BLaER1 treated with 17β-estradiol and CSF1 and Interleukin-3, amounts not matched to agents 10 nM and 100 nM (cell line): ENCODE data around the gene ZNF174.

Experiments
- H3K27ac ChIP-seq, 11 experiments: shearing (Covaris generic); formaldehyde crosslinking; 2 replicates each; pipeline ENCODE4 v1.8.1; 2022
- H3K27me3 ChIP-seq, 11 experiments: shearing (Covaris generic); formaldehyde crosslinking; 2 replicates each; pipeline ENCODE4 v1.8.1; 2022
- H3K36me3 ChIP-seq, 11 experiments: shearing (Covaris generic); formaldehyde crosslinking; 2 replicates each; pipeline ENCODE4 v1.8.1; 2022
- H3K4me1 ChIP-seq, 10 experiments: shearing (Covaris generic); formaldehyde crosslinking; 2 replicates each; pipeline ENCODE4 v1.8.1; 2022
- H3K4me2 ChIP-seq, 11 experiments: shearing (Covaris generic); formaldehyde crosslinking; 2 replicates each; pipeline ENCODE4 v1.8.1; 2022
- H3K4me3 ChIP-seq, 10 experiments: shearing (Covaris generic); formaldehyde crosslinking; 2 replicates each; pipeline ENCODE4 v1.8.1; 2022
- H3K9ac ChIP-seq, 11 experiments: shearing (Covaris generic); formaldehyde crosslinking; 2 replicates each; pipeline ENCODE4 v1.8.1; 2022
- H3K9me3 ChIP-seq, 11 experiments: shearing (Covaris generic); formaldehyde crosslinking; replicated peaks in 1 of 11; 2 replicates each; pipeline ENCODE4 v1.8.1; 2022
- H4K20me1 ChIP-seq, 11 experiments: shearing (Covaris generic); formaldehyde crosslinking; 2 replicates each; pipeline ENCODE4 v1.8.1; 2022
- Cebpa-rat ChIP-seq, 11 experiments: shearing (Covaris generic); IDR thresholded peaks; 2 replicates each; pipeline ENCODE4 v1.8.1; 2022

ZNF174 gene

DNA sequence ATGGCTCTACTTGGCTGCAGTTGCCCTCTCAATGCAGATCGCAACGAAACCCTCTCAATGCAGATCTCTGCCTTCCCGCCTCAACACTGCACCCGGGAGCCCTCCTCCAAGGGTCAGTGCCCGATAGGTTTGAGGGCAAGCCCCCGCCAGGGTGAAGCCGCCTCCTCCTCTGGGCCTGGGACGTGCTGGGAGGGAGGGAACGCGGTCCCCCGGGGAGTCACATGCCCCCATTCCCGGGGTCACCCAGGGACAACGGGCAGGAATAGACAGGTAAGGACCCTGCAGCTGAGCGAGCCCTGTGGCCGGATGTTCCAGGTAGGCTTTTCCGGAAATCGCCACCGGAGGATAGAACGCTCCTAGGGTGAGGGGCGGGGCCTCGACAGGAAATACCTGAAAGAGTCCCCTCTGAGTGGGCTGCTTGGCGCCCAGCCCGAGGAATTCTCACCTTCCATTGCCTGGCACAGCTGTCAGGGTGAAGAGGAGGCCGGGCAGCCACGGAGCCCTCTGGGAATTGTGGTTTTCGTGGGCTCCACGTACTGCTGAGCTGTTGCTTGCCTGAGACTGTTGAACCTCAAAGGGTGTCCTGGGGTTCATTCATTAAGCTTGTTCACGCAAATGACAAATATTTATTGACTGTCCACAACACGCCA is 12.8 kb downstream of the ZNF174 start:
- H4K20me1 ChIP-seq, result no peaks in the 10 kb centered on the region
- peak overlapping the region in 3 of 10 experiments; percentile 25 to 29 (median 28); a peak in 1 of 20 replicates for H3K4me3 ChIP-seq
- H3K36me3 ChIP-seq, result peaks cover 28 to 53% (median 46%) of the 10 kb centered on the region in 11 experiments
- TF ChIP-seq Cebpa-rat (IDR thresholded peaks at IDR 0.05), result no peak
- H3K27ac ChIP-seq, result no peak overlapping the region
- H3K27me3 ChIP-seq, result no peaks in the 10 kb centered on the region
- H3K9ac ChIP-seq, result no peak overlapping the region
- H3K4me1 ChIP-seq, result peaks cover 0 to 6% (median 0%) of the 10 kb centered on the region in 10 experiments; a peak in 2 of 20 replicates
- H3K4me2 ChIP-seq, result 0 out of 22 replicates have a peak overlapping the region, but pooled peaks of 1 of the 11 experiments have one; percentile 21
- peaks cover 97 to 99% (median 98%) of the 10 kb centered on the region in 11 experiments for H3K9me3 ChIP-seq

DNA sequence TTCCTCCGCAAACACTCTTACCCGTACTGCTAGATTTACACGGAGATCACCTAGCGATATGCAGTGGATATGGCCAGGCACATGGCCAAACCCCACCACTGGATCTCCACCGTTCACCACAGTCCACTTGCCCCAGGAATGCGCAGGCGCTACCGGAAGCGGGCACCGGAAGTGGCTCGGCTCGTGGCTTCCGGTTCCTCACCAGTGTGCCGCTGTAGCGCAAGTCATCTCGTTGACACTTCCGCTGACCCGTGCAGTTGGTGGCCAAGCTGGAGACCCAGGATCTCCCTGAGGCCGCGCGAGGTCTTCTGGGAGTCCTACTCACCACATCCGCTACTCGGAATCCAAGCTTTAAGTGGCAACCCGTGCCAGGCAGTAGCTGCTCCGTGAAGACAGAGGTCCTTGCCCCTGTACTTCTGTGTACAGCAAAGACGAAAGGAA is 30.8 kb downstream of the ZNF174 start:
- H3K4me1 ChIP-seq, result peaks cover 4 to 16% (median 9%) of the 10 kb centered on the region in 10 experiments; a peak in 11 of 20 replicates
- TF ChIP-seq Cebpa-rat (IDR thresholded peaks at IDR 0.05), result no peak
- H3K4me3 ChIP-seq, result peak overlapping the region in 9 of 10 experiments; percentile 11 to 46 (median 35); a peak in 13 of 20 replicates
- H3K27me3 ChIP-seq, result no peaks in the 10 kb centered on the region
- H3K9ac ChIP-seq, result peak overlapping the region in 4 of 11 experiments; percentile 11 to 44 (median 33); a peak in 5 of 22 replicates
- H3K4me2 ChIP-seq, result peak overlapping the region; percentile 25 to 64 (median 49); a peak in 20 of 22 replicates
- H3K27ac ChIP-seq, result peak overlapping the region; percentile 23 to 69 (median 66); a peak in 19 of 22 replicates
- no peaks in the 10 kb centered on the region for H4K20me1 ChIP-seq
- peaks cover 29 to 80% (median 51%) of the 10 kb centered on the region in 11 experiments for H3K9me3 ChIP-seq
- peaks cover 18 to 60% (median 30%) of the 10 kb centered on the region in 11 experiments; a peak in 21 of 22 replicates for H3K36me3 ChIP-seq

GRCh38 chr16:3434373-3434772 is 33.4 kb downstream of the ZNF174 start:
- no peak overlapping the region for H3K4me2 ChIP-seq
- H3K27ac ChIP-seq, result no peak overlapping the region
- no peak for TF ChIP-seq Cebpa-rat (IDR thresholded peaks at IDR 0.05)

DNA sequence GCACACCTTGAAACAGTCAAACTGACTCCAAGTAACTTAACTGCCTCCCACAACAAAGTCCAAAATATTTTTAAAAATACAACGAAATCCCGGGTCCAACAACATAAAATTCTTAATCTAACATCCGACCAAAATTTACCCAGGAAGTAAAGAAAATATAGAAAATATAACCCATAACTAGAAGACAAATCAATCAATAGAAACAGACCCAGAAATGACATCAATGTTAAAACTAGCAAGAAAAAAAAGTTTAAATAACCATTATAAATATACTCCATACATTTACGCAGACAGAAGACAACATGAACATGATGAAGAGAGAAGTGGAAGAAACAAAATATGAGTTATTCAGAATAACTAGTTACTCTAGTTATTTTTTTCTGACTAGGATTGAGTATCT is 38.6 kb downstream of the ZNF174 start:
- peaks cover 46 to 69% (median 57%) of the 10 kb centered on the region in 11 experiments for H3K36me3 ChIP-seq
- no peak overlapping the region for H3K27ac ChIP-seq
- no peak for TF ChIP-seq Cebpa-rat (IDR thresholded peaks at IDR 0.05)
- H4K20me1 ChIP-seq, result no peaks in the 10 kb centered on the region
- H3K4me2 ChIP-seq, result no peak overlapping the region
- H3K9ac ChIP-seq, result no peak overlapping the region
- no peaks in the 10 kb centered on the region for H3K27me3 ChIP-seq
- peaks cover 58 to 83% (median 67%) of the 10 kb centered on the region in 11 experiments for H3K9me3 ChIP-seq
- H3K4me1 ChIP-seq, result peaks cover 0 to 8% (median 5%) of the 10 kb centered on the region in 10 experiments; a peak in 10 of 20 replicates
- H3K4me3 ChIP-seq, result peak overlapping the region in 1 of 10 experiments; percentile 32; a peak in 1 of 20 replicates

More at GRCh38 chr16:3434373-3434772, 33.4 kb downstream of the ZNF174 start:
- Histone ChIP-seq H3K4me3 (no peak overlapping the region), H3K9ac (no peak overlapping the region), H3K36me3 (peaks cover 37 to 83% (median 49%) of the 10 kb centered on the region in 11 experiments), H3K4me1 (peaks cover 4 to 16% (median 9%) of the 10 kb centered on the region in 10 experiments; a peak in 11 of 20 replicates), H4K20me1 (no peaks in the 10 kb centered on the region), H3K27me3 (no peaks in the 10 kb centered on the region), H3K9me3 (peaks cover 38 to 79% (median 55%) of the 10 kb centered on the region in 11 experiments)

DNA sequence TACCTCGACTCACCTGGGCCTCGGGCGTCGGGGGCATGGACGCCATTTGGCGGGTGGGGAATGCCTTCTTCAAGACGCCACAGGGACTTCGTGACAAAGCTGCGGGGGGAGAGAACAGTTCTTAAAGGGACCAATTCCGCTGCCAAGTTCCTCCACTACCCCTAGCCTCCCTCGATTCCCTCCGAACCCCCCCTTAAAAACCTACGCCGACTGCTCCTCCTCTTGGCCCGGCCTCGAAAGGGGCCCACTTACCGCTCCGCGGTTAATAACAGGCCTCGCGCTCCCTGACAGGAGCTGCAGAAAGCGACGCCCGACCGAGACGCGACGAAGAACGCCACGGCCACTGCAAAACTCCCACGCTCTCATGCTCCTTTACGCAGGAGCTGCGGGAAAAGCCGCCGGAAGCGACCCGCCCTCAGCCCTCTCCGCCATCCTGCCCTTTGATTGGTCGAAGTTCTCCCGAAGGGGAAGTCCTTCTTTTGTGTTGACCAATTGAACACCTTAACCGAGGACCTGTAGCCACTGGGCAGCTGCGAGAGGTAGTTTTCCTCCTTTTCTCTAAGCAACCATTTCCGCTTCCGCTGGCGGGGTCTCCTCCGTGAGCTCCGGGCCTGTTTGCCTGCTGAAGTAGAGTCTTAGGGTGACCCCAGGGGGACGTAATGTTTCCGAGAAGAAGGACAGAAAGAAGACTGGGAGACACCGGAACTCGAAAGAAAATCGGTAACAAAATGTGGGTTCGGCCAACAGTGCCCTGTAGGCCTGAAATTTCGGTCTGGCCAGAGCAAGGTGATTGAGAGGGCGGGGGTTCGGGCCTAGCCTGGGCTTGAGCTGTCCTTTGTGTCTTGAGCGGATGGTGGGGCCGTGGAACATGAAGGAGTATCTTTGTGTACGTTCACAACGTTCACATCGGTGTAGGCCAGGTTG is 42.4 kb downstream of the ZNF174 start, which contains the start of the genes NAA60 and ZNF597:
Gene NAA60 (plus strand): TSS at position 573 of the 924 bp plus-strand sequence. CDS start 32,548 bp downstream, outside the sequence.
Gene ZNF597 (minus strand): TSS at position 397 of the 924 bp plus-strand sequence. CDS start 351 bp downstream, at position 46.
- H3K27ac ChIP-seq, result peak within 1 kb of the TSS; percentile 67 to 85 (median 80)
- peaks cover 47 to 63% (median 55%) of the 10 kb centered on the region in 11 experiments for H3K36me3 ChIP-seq
- TF ChIP-seq Cebpa-rat (IDR thresholded peaks at IDR 0.05), result no peak

GRCh38 chr16:3444032-3444388 is 43.0 kb downstream of the ZNF174 start:
- H3K4me2 ChIP-seq, result peak overlapping the region; percentile 56 to 85 (median 75)
- H3K4me3 ChIP-seq, result peak overlapping the region; percentile 58 to 77 (median 70)
- H3K36me3 ChIP-seq, result peaks cover 47 to 63% (median 57%) of the 10 kb centered on the region in 11 experiments
- peak overlapping the region; percentile 67 to 85 (median 80) for H3K27ac ChIP-seq
- no peaks in the 10 kb centered on the region for H3K27me3 ChIP-seq
- peaks cover 71 to 96% (median 78%) of the 10 kb centered on the region in 11 experiments for H3K9me3 ChIP-seq
- H3K9ac ChIP-seq, result peak overlapping the region; percentile 73 to 85 (median 80)
- H3K4me1 ChIP-seq, result peaks cover 0 to 10% (median 6%) of the 10 kb centered on the region in 10 experiments; a peak in 10 of 20 replicates
- H4K20me1 ChIP-seq, result no peaks in the 10 kb centered on the region
- TF ChIP-seq Cebpa-rat (IDR thresholded peaks at IDR 0.05), result no peak

More for the DNA sequence above, 42.4 kb downstream of the ZNF174 start, which contains the start of the genes NAA60 and ZNF597:
- Histone ChIP-seq H4K20me1 (no peaks in the 10 kb centered on the region), H3K9me3 (peaks cover 71 to 96% (median 78%) of the 10 kb centered on the region in 11 experiments), H3K9ac (peak within 1 kb of the TSS; percentile 73 to 85 (median 80)), H3K4me3 (peak within 1 kb of the TSS; percentile 58 to 77 (median 70)), H3K27me3 (no peaks in the 10 kb centered on the region), H3K4me2 (peak within 1 kb of the TSS; percentile 60 to 85 (median 79)), H3K4me1 (peaks cover 0 to 10% (median 6%) of the 10 kb centered on the region in 10 experiments; a peak in 10 of 20 replicates)

DNA sequence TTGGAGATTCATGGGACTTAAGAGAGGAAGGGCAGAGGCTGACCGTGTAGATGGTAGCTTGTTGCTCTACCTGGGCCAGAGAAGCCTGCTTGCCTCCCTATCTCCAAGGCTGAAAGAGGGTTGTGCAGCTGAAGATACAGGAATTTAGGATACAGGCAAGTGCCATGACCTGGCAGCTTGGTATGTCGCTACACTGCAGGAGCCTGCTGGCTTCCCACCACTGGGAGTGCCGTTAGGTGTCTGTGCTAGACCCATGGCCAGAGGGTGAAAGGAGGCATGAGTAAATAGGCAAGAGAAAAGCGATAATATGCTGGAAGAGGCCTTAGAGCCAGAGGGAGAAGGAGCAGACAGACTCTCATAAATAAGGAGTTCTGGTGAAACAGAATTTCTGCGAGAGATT is 53.1 kb downstream of the ZNF174 start:
- H3K9ac ChIP-seq, result no peak overlapping the region
- no peak overlapping the region for H3K27ac ChIP-seq

GRCh38 chr16:3454631-3455147 is 53.7 kb downstream of the ZNF174 start:
- H3K9ac ChIP-seq, result no peak overlapping the region
- no peak overlapping the region for H3K4me3 ChIP-seq
- H3K9me3 ChIP-seq, result peaks cover 1 to 6% (median 5%) of the 10 kb centered on the region in 11 experiments; a peak in 20 of 22 replicates
- H3K4me1 ChIP-seq, result peaks cover 27 to 42% (median 35%) of the 10 kb centered on the region in 10 experiments
- peaks cover 6 to 15% (median 11%) of the 10 kb centered on the region in 11 experiments; a peak in 19 of 22 replicates for H4K20me1 ChIP-seq
- H3K36me3 ChIP-seq, result peaks cover 2 to 19% (median 9%) of the 10 kb centered on the region in 11 experiments; a peak in 21 of 22 replicates
- no peaks in the 10 kb centered on the region for H3K27me3 ChIP-seq
- H3K27ac ChIP-seq, result no peak overlapping the region
- H3K4me2 ChIP-seq, result no peak overlapping the region
- no peak for TF ChIP-seq Cebpa-rat (IDR thresholded peaks at IDR 0.05)

More for the DNA sequence above, 53.1 kb downstream of the ZNF174 start:
- no peak overlapping the region for H3K4me3 ChIP-seq
- no peak for TF ChIP-seq Cebpa-rat (IDR thresholded peaks at IDR 0.05)
- H3K4me1 ChIP-seq, result peaks cover 21 to 36% (median 29%) of the 10 kb centered on the region in 10 experiments
- no peaks in the 10 kb centered on the region for H3K27me3 ChIP-seq
- peaks cover 7 to 25% (median 15%) of the 10 kb centered on the region in 11 experiments for H3K36me3 ChIP-seq
- H3K9me3 ChIP-seq, result peaks cover 7 to 12% (median 11%) of the 10 kb centered on the region in 11 experiments; a peak in 21 of 22 replicates
- H4K20me1 ChIP-seq, result peaks cover under 1 to 9% (median 5%) of the 10 kb centered on the region in 11 experiments; a peak in 12 of 22 replicates
- no peak overlapping the region for H3K4me2 ChIP-seq
